ENCODE measurements around the gene CCDC57. TPM values are rescaled to one million over a fixed set of nuclear protein-coding genes. Genes with fewer than 3 reads are reported as not detected.

Gene CCDC57
- total RNA-seq, 1 experiment from 2014 or later, result 69.9 TPM

- H3K36me3 Mint-ChIP-seq (ENCODE audit: insufficient read depth, unreplicated experiment), result peaks cover 51% of the 10 kb centered on the region
- H3K27me3 Mint-ChIP-seq (ENCODE audit: unreplicated experiment), result no peaks in the 10 kb centered on the region
- peak overlapping the region; percentile 82 for H3K4me3 Mint-ChIP-seq (ENCODE audit: low read depth, unreplicated experiment)
- CTCF ChIA-PET, result interaction anchor here (1.4 kb wide), 1 partner anchor 25 kb away, joined by 7 read pairs; no protein-coding TSS in a partner anchor
- peak; percentile 33 for TF ChIP-seq CTCF (IDR thresholded peaks at IDR 0.05; ENCODE audit: unreplicated experiment)
- intact Hi-C loops (cut with micrococcal nuclease; ENCODE audit: unreplicated experiment), result no loop called here
- no peaks in the 10 kb centered on the region for H3K9me3 Mint-ChIP-seq (ENCODE audit: low read depth, unreplicated experiment)
- peak; percentile 74 for DNase-seq
- H3K27ac Mint-ChIP-seq (ENCODE audit: unreplicated experiment), result no peak overlapping the region
- no TSS peak for BruUV-seq (replicated peaks)
- peaks cover 20% of the 10 kb centered on the region for H3K4me1 Mint-ChIP-seq (ENCODE audit: low read depth, unreplicated experiment)
These were observed 18.1 kb upstream of the CCDC57 start for GRCh38 chr17:82230609-82231311.

GRCh38 chr17:82229698-82230608 lies 17.3 kb upstream of the CCDC57 start:
- Mint-ChIP-seq H3K36me3 (ENCODE audit: insufficient read depth, unreplicated experiment) (peaks cover 51% of the 10 kb centered on the region), H3K4me3 (ENCODE audit: low read depth, unreplicated experiment) (peak overlapping the region; percentile 82), H3K27me3 (ENCODE audit: unreplicated experiment) (no peaks in the 10 kb centered on the region), H3K9me3 (ENCODE audit: low read depth, unreplicated experiment) (no peaks in the 10 kb centered on the region), H3K27ac (ENCODE audit: unreplicated experiment) (peak overlapping the region; percentile 69), H3K4me1 (ENCODE audit: low read depth, unreplicated experiment) (peaks cover 19% of the 10 kb centered on the region)
- no peak for TF ChIP-seq CTCF (IDR thresholded peaks at IDR 0.05; ENCODE audit: unreplicated experiment)
- no peak for DNase-seq
- intact Hi-C loops (cut with micrococcal nuclease; ENCODE audit: unreplicated experiment), result no loop called here
- BruUV-seq (replicated peaks), result no TSS peak
- CTCF ChIA-PET, result no interaction called here

GRCh38 chr17:82228842-82229697 lies 16.4 kb upstream of the CCDC57 start, which contains the start of gene SLC16A3:
Gene SLC16A3, plus strand, starts transcription at chr17:82229042. Its CDS starts 6,967 bp downstream, at chr17:82236009.
- Mint-ChIP-seq H3K27me3 (ENCODE audit: unreplicated experiment) (no peaks in the 10 kb centered on the region), H3K9me3 (ENCODE audit: low read depth, unreplicated experiment) (no peaks in the 10 kb centered on the region), H3K4me1 (ENCODE audit: low read depth, unreplicated experiment) (peaks cover 10% of the 10 kb centered on the region), H3K36me3 (ENCODE audit: insufficient read depth, unreplicated experiment) (peaks cover 48% of the 10 kb centered on the region), H3K4me3 (ENCODE audit: low read depth, unreplicated experiment) (peak within 1 kb of the TSS; percentile 82), H3K27ac (ENCODE audit: unreplicated experiment) (peak within 1 kb of the TSS; percentile 69)
- intact Hi-C loops (cut with micrococcal nuclease; ENCODE audit: unreplicated experiment), result no loop called here
- no peak for TF ChIP-seq CTCF (IDR thresholded peaks at IDR 0.05; ENCODE audit: unreplicated experiment)
- peak; percentile 77 for DNase-seq
- TSS peak; percentile 46 for BruUV-seq (replicated peaks)
- CTCF ChIA-PET, result no interaction called here

- TSS peak; percentile 76 for BruUV-seq (replicated peaks)
- Mint-ChIP-seq H3K27ac (ENCODE audit: unreplicated experiment) (peak overlapping the region; percentile 61), H3K9me3 (ENCODE audit: low read depth, unreplicated experiment) (no peaks in the 10 kb centered on the region), H3K4me1 (ENCODE audit: low read depth, unreplicated experiment) (peaks cover 7% of the 10 kb centered on the region), H3K27me3 (ENCODE audit: unreplicated experiment) (no peaks in the 10 kb centered on the region), H3K4me3 (ENCODE audit: low read depth, unreplicated experiment) (peak overlapping the region; percentile 82), H3K36me3 (ENCODE audit: insufficient read depth, unreplicated experiment) (peaks cover 41% of the 10 kb centered on the region)
- intact Hi-C loops (cut with micrococcal nuclease; ENCODE audit: unreplicated experiment), result no loop called here
- CTCF ChIA-PET, result no interaction called here
- no peak for TF ChIP-seq CTCF (IDR thresholded peaks at IDR 0.05; ENCODE audit: unreplicated experiment)
- no peak for DNase-seq
These were observed 15.7 kb upstream of the CCDC57 start for GRCh38 chr17:82228278-82228841.

All from Calu3 (cell line).